DOHH2 (cell line): ENCODE measurements around the gene SPG7.

Experiments used
- H3F3A ChIP-seq: fragments of 200-600 bp; sonication (generic), shearing (Covaris generic); 2 replicates; pipeline ENCODE4 v1.6.0; 2016; ENCODE audit warnings: antibody characterized with exemption, mild to moderate bottlenecking; ENCODE audit not compliant: control insufficient read depth, insufficient read depth
- H3K27ac ChIP-seq: fragments of 200-600 bp; sonication (generic); 2 replicates; pipeline ENCODE4 v1.5.1; 2014; ENCODE audit warnings: low read depth, mild to moderate bottlenecking, low read length, moderate library complexity
- H3K27me3 ChIP-seq: fragments of 200-600 bp; sonication (generic); 2 replicates; pipeline ENCODE4 v1.6.1; 2014; ENCODE audit warnings: mild to moderate bottlenecking, low read length, mixed read lengths; ENCODE audit not compliant: control insufficient read depth
- H3K36me3 ChIP-seq: fragments of 200-600 bp; sonication (generic); 2 replicates; pipeline ENCODE4 v1.6.1; 2014; ENCODE audit warnings: mild to moderate bottlenecking, low read length, moderate library complexity, mixed read lengths; ENCODE audit not compliant: control insufficient read depth
- H3K4me1 ChIP-seq: fragments of 200-600 bp; sonication (generic); 2 replicates; pipeline ENCODE4 v1.6.1; 2014; ENCODE audit warnings: mild to moderate bottlenecking, low read length, mixed read lengths; ENCODE audit not compliant: control insufficient read depth
- H3K4me2 ChIP-seq: fragments of 200-600 bp; sonication (generic); 2 replicates; pipeline ENCODE4 v1.6.0; 2014; ENCODE audit warnings: mild to moderate bottlenecking, low read length, moderate library complexity
- H3K4me3 ChIP-seq: fragments of 200-600 bp; sonication (generic); 2 replicates; pipeline ENCODE4 v1.5.1; 2014; ENCODE audit warnings: mild to moderate bottlenecking, low read length, mixed read lengths
- H3K79me2 ChIP-seq: fragments of 200-600 bp; sonication (generic); 2 replicates; pipeline ENCODE4 v1.6.1; 2014; ENCODE audit warnings: mild to moderate bottlenecking, low read length, mixed read lengths; ENCODE audit not compliant: control insufficient read depth
- H3K9me2 ChIP-seq: fragments of 200-600 bp; sonication (generic); replicated peaks from 2 replicates; pipeline ENCODE4 v1.6.1; 2014; ENCODE audit warnings: mild to moderate bottlenecking, low read length, mixed read lengths; ENCODE audit not compliant: control insufficient read depth
- H3K9me3 ChIP-seq: fragments of 200-600 bp; sonication (generic); 2 replicates; pipeline ENCODE4 v1.6.1; 2014; ENCODE audit warnings: antibody characterized with exemption, low read length, mixed read lengths; ENCODE audit not compliant: control insufficient read depth, insufficient read depth
- H4K20me1 ChIP-seq: fragments of 200-600 bp; sonication (generic); 2 replicates; pipeline ENCODE4 v1.6.0; 2014; ENCODE audit warnings: low read depth, mild to moderate bottlenecking, antibody characterized with exemption, low read length, moderate library complexity; ENCODE audit not compliant: control insufficient read depth, insufficient read depth
- CTCF ChIP-seq: fragments of 200-600 bp; sonication (generic); IDR thresholded peaks from one replicate; pipeline ENCODE4 v1.5.1; 2014; ENCODE audit warnings: antibody characterized with exemption, mild to moderate bottlenecking, low read depth, low read length; ENCODE audit not compliant: poor library complexity, severe bottlenecking
- EZH2phosphoT487 ChIP-seq: fragments of 200-600 bp; sonication (generic); IDR thresholded peaks from 2 replicates; pipeline ENCODE4 v1.6.1; 2017; ENCODE audit warnings: borderline replicate concordance, mild to moderate bottlenecking, antibody characterized with exemption, low read length, moderate library complexity, mixed read lengths

SPG7 gene

GRCh38 chr16:89491974-89492687 lies 16.1 kb upstream of the SPG7 start:
- Histone ChIP-seq H3K4me3 (peak overlapping the region; percentile 83), H3K9me3 (no peaks in the 10 kb centered on the region), H3K27me3 (no peaks in the 10 kb centered on the region), H3K9me2 (no peaks in the 10 kb centered on the region), H3K4me2 (peak overlapping the region; percentile 73), H3F3A (peaks cover 10% of the 10 kb centered on the region), H3K27ac (no peak overlapping the region), H4K20me1 (peaks cover 16% of the 10 kb centered on the region), H3K79me2 (peaks cover 50% of the 10 kb centered on the region), H3K36me3 (peaks cover 12% of the 10 kb centered on the region), H3K4me1 (peaks cover 31% of the 10 kb centered on the region)
- TF ChIP-seq CTCF (no peak), EZH2phosphoT487 (no peak)

- H3K9me2 ChIP-seq: no peaks in the 10 kb centered on the region
- H3F3A ChIP-seq: peaks cover 2% of the 10 kb centered on the region; the same call in 1 of the 2 replicates
- H3K27ac ChIP-seq: no peak overlapping the region
- peaks cover 4% of the 10 kb centered on the region for H3K36me3 ChIP-seq
- H3K9me3 ChIP-seq: no peaks in the 10 kb centered on the region
- no peak overlapping the region for H3K4me2 ChIP-seq
- H3K4me1 ChIP-seq: peaks cover 15% of the 10 kb centered on the region
- H4K20me1 ChIP-seq: peaks cover 7% of the 10 kb centered on the region
- no peak for TF ChIP-seq CTCF
- TF ChIP-seq EZH2phosphoT487: no peak
- no peak overlapping the region for H3K4me3 ChIP-seq
- no peaks in the 10 kb centered on the region for H3K27me3 ChIP-seq
- peaks cover 34% of the 10 kb centered on the region for H3K79me2 ChIP-seq
Measured at GRCh38 chr16:89493776-89494175, 14.4 kb upstream of the SPG7 start.

- H3F3A ChIP-seq: 0 out of 2 replicates have a peak, but pooled peaks cover 2% of the 10 kb centered on the region
- H3K27ac ChIP-seq: no peak overlapping the region
- TF ChIP-seq CTCF: no peak
- no peak for TF ChIP-seq EZH2phosphoT487
- H3K4me3 ChIP-seq: no peak overlapping the region
- no peaks in the 10 kb centered on the region for H3K27me3 ChIP-seq
- peaks cover 23% of the 10 kb centered on the region for H3K79me2 ChIP-seq
- H3K9me2 ChIP-seq: no peaks in the 10 kb centered on the region
- H3K9me3 ChIP-seq: no peaks in the 10 kb centered on the region
- peaks cover 5% of the 10 kb centered on the region; the same call in 1 of the 2 replicates for H4K20me1 ChIP-seq
- peaks cover 3% of the 10 kb centered on the region for H3K36me3 ChIP-seq
- H3K4me2 ChIP-seq: no peak overlapping the region
- H3K4me1 ChIP-seq: peaks cover 12% of the 10 kb centered on the region
Measured at GRCh38 chr16:89495121-89495520, 13.1 kb upstream of the SPG7 start.
